Fibroblast of villous mesenchyme (primary cell): ENCODE measurements around the gene MRPL23. TPM values are rescaled to one million over a fixed set of nuclear protein-coding genes. Genes with fewer than 3 reads are reported as not detected.

ENCODE experiments used
- DNase-seq: peaks from one replicate; pipeline ENCODE4 v3.0.0-alpha.2; 2010; ENCODE audit warnings: low read depth
- H3K4me3 ChIP-seq: 2 replicates; pipeline ENCODE4 v1.5.1; 2011; ENCODE audit warnings: low read depth, mild to moderate bottlenecking, low read length
- small RNA-seq: library from RNA; depleted of rRNA; stranded (forward); fragments of <200 nt; gene quantifications from one replicate; pipeline ENCODE3, GENCODE V24; 2012
- total RNA-seq: library from RNA; depleted of rRNA; stranded (reverse); fragments of >200 nt; gene quantifications from 2 replicates; pipeline ENCODE4 v1.2.3, GENCODE V29; 2012
- TF ChIP-seq, protein P1 (sequence below): IDR thresholded peaks from 2 replicates; pipeline ENCODE4 v1.5.1; 2012; ENCODE audit warnings: low read depth, mild to moderate bottlenecking, low read length; ENCODE audit not compliant: insufficient read depth

The MRPL23 gene
- total RNA-seq, 1 donor: 107 TPM

DNA sequence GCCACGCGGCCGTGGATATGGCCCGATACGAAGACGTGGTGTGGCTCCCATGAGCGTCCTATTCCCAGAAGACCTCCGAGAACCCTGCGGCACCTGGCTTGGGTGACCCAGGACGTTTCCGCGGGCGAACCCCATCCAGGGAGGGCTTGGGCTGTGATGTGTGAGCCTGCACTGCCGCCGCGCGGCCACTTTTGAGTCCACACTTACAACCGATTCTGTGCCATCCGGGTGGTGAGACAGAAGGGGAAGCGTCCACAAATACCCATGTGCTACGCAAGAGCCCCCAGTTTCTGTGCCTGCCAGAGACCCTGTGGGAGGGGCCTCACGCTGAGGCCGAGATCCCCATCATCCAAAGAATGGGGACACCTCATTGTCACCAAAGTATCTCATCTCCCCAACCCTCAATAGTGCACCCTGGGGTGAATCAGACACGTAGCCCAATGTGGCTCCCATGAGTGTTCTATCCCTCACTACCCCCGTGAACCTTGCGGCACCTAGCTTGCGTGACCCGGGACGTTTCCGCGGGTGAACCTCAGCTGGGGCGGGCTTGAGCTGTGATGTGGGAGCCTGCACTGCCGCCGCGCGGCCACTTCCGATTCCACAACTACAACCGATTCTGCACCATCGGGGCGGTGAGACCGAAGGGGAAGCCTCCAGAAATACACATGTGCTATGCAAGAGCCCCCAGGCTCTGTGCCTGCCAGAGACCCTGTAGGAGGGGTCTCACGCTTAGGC lies 55.1 kb downstream of the MRPL23 start:
- TF ChIP-seq, protein P1, sequence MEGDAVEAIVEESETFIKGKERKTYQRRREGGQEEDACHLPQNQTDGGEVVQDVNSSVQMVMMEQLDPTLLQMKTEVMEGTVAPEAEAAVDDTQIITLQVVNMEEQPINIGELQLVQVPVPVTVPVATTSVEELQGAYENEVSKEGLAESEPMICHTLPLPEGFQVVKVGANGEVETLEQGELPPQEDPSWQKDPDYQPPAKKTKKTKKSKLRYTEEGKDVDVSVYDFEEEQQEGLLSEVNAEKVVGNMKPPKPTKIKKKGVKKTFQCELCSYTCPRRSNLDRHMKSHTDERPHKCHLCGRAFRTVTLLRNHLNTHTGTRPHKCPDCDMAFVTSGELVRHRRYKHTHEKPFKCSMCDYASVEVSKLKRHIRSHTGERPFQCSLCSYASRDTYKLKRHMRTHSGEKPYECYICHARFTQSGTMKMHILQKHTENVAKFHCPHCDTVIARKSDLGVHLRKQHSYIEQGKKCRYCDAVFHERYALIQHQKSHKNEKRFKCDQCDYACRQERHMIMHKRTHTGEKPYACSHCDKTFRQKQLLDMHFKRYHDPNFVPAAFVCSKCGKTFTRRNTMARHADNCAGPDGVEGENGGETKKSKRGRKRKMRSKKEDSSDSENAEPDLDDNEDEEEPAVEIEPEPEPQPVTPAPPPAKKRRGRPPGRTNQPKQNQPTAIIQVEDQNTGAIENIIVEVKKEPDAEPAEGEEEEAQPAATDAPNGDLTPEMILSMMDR: no peak
- no peak overlapping the region for H3K4me3 ChIP-seq
- no peak for DNase-seq

DNA sequence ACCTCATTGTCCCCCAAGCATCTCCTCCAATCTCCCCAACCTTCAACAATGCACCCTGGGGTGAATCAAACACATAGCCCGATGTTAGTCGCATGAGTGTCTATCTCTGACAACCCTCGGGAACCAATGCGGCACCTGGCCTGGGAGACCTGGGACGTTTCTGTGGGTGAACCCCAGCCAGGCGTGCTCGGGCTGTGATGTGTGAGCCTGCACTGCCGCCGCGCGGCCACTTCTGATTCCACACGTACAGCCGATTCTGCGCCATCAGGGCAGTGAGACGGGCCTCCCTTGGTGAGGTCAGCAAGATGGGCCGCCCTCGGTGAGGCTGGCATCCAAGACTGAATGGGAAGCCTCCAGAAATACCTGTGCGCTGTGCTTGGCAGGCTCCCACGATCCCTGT lies 55.7 kb downstream of the MRPL23 start:
- H3K4me3 ChIP-seq: no peak overlapping the region
- DNase-seq: no peak
- TF ChIP-seq, protein P1: no peak

DNA sequence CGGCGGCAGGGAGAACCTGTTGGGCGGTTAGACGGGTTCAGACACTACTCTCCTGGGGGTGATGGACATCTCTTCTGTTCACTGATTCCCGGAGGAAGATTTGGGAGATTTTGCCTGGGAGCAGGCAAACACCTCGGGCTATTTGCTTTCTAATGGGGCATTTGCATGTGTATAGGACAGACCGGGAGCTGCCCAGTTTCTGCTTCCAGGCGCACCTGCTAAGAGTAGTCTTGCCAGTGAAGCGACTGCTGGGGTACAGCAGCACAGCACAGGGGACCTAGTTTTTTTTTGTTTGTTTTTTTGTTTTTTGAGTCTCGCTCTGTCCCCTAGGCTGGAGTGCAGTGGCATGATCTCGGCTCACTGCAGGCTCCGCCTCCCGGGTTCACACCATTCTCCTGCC lies 57.3 kb downstream of the MRPL23 start:
- DNase-seq: no peak
- H3K4me3 ChIP-seq: no peak overlapping the region
- TF ChIP-seq, protein P1: no peak

Small RNAs within 50 kb of the gene (small RNA-seq; reads per million reads assigned to genes)
- gene RF01972 (not detected), gene RF01973 (not detected)

Other genes starting within 250 kb of the MRPL23 start
- 0.32 and 0.43 TPM in 2 replicates for gene IFITM10, start 196.7 kb upstream of the MRPL23 start, total RNA-seq
- gene CTSD, start 183.4 kb upstream of the MRPL23 start, total RNA-seq: 63.9 and 84.1 TPM in 2 replicates
- under 0.01 TPM in 1 of 2 replicates, not detected in the other for gene SYT8, start 112.3 kb upstream of the MRPL23 start, total RNA-seq
- not detected in 2 replicates for gene TNNI2, start 108.4 kb upstream of the MRPL23 start, total RNA-seq
- gene LSP1, start 94.2 kb upstream of the MRPL23 start, total RNA-seq: 0.32 TPM in 1 of 2 replicates, not detected in the other
- not detected in 2 replicates for gene PRR33, start 55.4 kb upstream of the MRPL23 start, total RNA-seq
- gene TNNT3, start 27.6 kb upstream of the MRPL23 start, total RNA-seq: not detected in 2 replicates
- gene H19, start 50.5 kb downstream of the MRPL23 start, total RNA-seq: 72.5 and 161 TPM in 2 replicates
- 26.8 and 44.8 TPM in 2 replicates for gene IGF2, start 192.1 kb downstream of the MRPL23 start, total RNA-seq
- not detected in 2 replicates for gene INS, start 213.9 kb downstream of the MRPL23 start, total RNA-seq
- gene TH, start 224.5 kb downstream of the MRPL23 start, total RNA-seq: not detected in 2 replicates